GM18520 (cell line): Measurements from ENCODE around the gene DBNL.
A peak's percentile ranks its signal among the peaks of the same experiment; 100 is the strongest.
"Not testable (repeated sequence)": the region's sequence is repeated elsewhere in the genome, so short reads cannot be mapped to it uniquely, and the experiment has no call there.

Source experiments
- ATAC-seq: cut with Tn5 transposase; IDR thresholded peaks from one replicate; pipeline ENCODE4 v1.9.1; 2021; ENCODE audit not compliant: unreplicated experiment

The DBNL gene

GRCh38 chr7:44044315-44045225 lies at the start of gene DBNL:
TSS of gene DBNL (plus strand) at chr7:44044702. CDS start at chr7:44044738, 36 bp downstream.
- ATAC-seq, result peak; percentile 51

GRCh38 chr7:43997532-43997931 lies 47.0 kb upstream of the DBNL start, which contains the start of gene SPDYE1:
TSS of gene SPDYE1 (plus strand) at chr7:43997897. CDS start at chr7:43999950, 2,053 bp downstream.
- ATAC-seq, result not testable (repeated sequence)

- not testable (repeated sequence) for ATAC-seq
These were observed 32.4 kb upstream of the DBNL start for GRCh38 chr7:44012081-44012480.

GRCh38 chr7:44015090-44015489 lies 29.4 kb upstream of the DBNL start:
- ATAC-seq, result not testable (repeated sequence)

GRCh38 chr7:44018857-44019807 lies 25.4 kb upstream of the DBNL start:
- peak; percentile 96 for ATAC-seq

- ATAC-seq, result not testable (repeated sequence)
These were observed 24.7 kb upstream of the DBNL start for GRCh38 chr7:44019825-44020224.

- not testable (repeated sequence) for ATAC-seq
These were observed 22.4 kb upstream of the DBNL start for GRCh38 chr7:44022069-44022468.

GRCh38 chr7:44022796-44023467 lies 21.6 kb upstream of the DBNL start:
- ATAC-seq, result not testable (repeated sequence)

- not testable (repeated sequence) for ATAC-seq
These were observed 15.1 kb upstream of the DBNL start for GRCh38 chr7:44029433-44029832.

- not testable (repeated sequence) for ATAC-seq
These were observed 14.5 kb upstream of the DBNL start for GRCh38 chr7:44030029-44030428.

GRCh38 chr7:44031319-44031718 lies 13.2 kb upstream of the DBNL start:
- ATAC-seq, result not testable (repeated sequence)

- ATAC-seq, result not testable (repeated sequence)
These were observed 12.5 kb upstream of the DBNL start for GRCh38 chr7:44032031-44032430.

- not testable (repeated sequence) for ATAC-seq
These were observed 10.3 kb upstream of the DBNL start for GRCh38 chr7:44033971-44034844.

- not testable (repeated sequence) for ATAC-seq
These were observed 8.1 kb upstream of the DBNL start for GRCh38 chr7:44036364-44036763.

GRCh38 chr7:44037951-44038350 lies 6.6 kb upstream of the DBNL start:
- not testable (repeated sequence) for ATAC-seq

- ATAC-seq, result not testable (repeated sequence)
These were observed 5.9 kb upstream of the DBNL start for GRCh38 chr7:44038553-44038952.

- ATAC-seq, result peak; percentile 30
These were observed 5.4 kb upstream of the DBNL start for GRCh38 chr7:44038961-44039558.

GRCh38 chr7:44039800-44040492 lies 4.6 kb upstream of the DBNL start:
- not testable (repeated sequence) for ATAC-seq

GRCh38 chr7:44040493-44040891 lies 4.0 kb upstream of the DBNL start:
- peak; percentile 41 for ATAC-seq
